ENCODE data around the gene ADD3. TPM values are rescaled to one million over a fixed set of nuclear protein-coding genes. Genes with fewer than 3 reads are reported as not detected.

ADD3 gene
- total RNA-seq, 1 experiment from 2014 or later: 546 TPM

DNA sequence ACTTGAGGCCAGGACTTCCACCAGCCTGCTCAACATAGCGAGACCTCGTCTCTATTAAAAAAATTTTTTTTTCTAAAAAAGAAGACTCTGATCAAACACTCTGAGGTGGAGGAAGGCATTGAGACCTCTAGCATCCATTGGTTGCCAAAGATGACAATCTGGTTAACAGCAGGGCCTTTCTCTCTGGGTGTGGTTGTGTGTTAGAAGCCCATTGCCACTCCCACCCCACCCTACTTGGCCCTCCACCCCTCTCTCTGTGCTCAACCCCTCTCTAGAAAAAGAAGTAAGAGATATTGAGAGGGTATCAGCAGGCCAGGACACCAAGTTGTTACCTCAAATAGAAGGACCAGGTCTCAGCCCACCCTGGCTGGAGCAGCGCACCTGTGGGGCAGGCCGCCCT is 142.3 kb downstream of the ADD3 start:
- DNase-seq (ENCODE audit: low spot score): no peak

DNA sequence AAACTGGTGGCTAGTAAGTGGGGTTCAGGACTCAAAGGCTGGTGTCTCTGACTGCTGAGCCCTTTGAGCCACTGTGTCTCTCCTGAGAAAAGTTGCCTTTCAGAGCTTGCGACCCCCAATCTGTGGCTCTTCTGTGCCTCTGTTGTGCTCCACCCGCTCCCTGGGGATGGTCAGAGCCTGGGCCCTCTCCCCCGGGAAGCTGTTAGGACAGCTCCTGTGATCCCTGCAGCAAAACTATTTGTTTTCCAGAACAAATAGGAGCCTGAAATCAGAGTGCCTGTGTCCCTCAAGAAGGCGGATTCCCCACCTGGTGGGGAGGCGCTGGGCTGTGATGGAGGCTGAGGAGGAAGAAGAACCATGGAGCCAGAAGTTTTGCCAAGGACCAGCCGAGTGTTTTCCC is 143.2 kb downstream of the ADD3 start:
- no peak for DNase-seq (ENCODE audit: low spot score)

DNA sequence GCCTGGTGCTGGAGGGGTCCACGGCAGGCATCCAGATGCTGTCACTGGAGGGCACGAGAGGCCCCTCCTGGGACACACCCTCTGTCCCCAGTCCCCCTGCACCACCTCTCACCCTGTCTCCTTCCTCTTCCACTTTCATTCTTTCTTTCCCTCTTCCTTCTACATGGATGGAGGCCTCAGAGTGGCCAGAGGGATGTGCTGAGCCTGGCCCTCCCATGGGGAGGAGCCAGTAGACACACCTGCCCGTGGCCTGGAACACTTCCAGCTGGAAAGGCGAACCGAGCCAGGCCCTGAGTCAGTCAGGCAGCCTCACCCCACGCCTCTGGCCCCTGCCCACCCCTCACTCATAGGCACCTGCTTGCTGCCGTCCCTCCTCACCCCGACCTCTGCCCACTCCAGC is 143.7 kb downstream of the ADD3 start:
- DNase-seq (ENCODE audit: low spot score): no peak

DNA sequence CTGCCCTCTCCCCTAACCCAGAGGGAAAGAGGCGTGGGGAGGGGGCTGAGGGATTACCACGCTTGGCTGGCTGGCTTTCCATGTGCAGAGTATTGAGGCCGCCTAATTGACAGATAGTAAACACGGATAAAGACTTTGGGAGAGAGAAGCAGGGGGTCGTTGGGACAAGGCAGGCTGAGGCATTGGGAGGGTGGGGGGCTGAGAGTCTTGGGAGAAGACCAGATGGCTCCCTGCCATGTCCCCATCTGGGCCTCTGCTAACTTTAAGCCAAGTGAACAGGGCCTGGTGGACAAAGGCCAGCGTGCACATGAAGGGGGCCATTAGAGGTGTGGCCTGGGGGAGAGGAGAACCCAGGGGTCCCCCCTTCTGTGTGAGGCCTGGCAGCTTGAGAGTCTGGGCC is 144.2 kb downstream of the ADD3 start:
- no peak for DNase-seq (ENCODE audit: low spot score)

DNA sequence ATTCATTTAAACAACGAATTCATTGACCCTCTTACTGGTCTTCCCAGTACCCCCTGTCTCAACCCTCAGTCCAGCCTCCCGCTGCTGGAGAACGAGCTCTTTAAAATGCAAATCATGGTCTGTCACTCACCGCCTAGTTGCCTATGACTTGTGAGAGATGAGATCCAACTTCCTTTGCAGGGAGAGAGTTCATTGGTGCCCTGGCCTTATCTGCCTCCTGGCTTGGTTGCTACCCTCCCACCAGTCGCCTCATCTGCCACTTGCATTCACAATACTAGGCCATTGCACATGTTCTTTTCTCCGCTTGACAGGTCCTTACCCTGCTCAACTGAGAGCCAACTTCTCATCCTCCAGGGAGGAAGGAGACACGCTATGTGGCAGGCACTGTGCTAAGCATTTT is 145.6 kb downstream of the ADD3 start:
- no peak for DNase-seq (ENCODE audit: low spot score)

DNA sequence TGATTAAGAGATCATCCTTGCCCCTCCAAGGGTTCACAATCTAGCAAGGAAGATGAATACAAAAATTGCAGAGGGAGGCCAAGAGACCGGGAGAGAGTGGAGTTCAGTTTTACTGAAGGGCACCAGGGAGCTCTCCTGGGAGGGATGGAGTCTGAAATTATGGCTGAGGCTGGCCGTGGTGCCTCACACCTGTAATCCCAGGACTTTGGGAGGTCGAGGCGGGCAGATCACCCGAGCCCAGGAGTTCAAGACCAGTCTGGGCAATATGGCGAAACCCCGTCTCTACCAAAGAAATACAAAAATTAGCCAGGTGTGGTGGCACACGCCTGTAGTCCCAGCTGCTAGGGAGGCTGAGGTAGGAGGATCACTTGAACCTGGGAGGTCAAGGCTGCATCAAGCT is 148.3 kb downstream of the ADD3 start:
- no peak for DNase-seq (ENCODE audit: low spot score)

DNA sequence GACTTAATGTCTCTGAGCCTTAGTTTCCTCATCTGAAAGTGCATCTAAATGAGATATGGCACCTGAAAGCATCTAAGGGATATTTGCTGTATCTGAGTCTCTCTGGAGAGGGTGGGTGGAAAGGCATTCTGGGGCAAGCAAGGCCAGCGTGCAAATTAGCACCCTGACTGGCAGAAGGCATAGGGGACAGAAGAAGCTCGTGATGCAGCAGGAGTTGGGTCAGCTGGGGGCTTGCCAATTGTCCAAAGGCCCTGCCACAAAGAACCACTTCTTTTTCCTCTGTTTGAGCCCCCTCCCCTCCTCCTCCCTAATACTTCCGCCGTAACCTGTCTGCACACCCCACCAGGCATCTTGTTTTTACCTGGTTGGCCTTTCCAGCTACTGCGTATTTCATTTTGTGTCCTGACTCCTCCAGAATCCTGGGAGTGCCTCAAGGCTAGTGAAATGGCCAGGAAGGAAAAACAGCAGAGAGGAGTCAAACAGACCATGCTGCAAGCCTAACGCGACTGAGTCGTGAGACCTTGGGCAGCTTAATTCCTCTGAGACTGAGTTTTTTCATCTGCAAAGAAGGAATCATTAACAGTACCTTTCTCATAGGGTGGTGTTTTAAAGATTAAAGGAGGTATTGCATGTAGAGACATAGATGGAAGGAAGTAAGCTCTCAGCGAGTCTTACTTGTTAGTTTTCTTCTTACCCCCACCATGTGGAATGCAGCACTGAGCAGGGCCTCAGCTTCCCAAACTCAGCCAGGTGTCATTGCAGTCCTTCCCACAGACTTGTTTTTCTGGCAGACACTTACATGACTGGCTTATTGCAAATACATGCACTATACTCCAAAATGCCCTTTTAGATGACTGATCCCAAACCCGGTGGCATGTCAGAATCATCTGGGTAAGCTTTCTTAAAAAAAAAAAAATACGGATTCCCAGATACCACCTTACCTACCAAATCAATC is 150.5 kb downstream of the ADD3 start:
- no peak for DNase-seq (ENCODE audit: low spot score)

DNA sequence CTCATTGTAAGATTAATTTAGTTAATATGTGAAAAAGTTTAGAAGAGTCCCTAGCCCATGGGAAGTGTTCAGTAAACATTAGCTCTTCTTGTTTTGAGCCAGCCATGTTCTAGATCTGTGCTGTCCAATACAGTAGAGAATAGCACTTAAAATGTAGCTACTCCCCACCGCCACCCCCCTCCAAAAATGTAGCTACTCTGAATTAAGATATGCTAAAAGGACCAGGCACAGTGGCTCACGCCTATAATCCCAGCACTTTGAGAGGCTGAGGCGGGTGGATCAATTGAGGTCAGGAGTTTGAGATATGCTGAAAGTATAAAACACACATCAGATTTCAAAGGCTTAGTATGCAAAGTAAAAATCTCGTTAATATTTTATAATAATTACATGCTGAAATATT is 152.3 kb downstream of the ADD3 start:
- no peak for DNase-seq (ENCODE audit: low spot score)

DNA sequence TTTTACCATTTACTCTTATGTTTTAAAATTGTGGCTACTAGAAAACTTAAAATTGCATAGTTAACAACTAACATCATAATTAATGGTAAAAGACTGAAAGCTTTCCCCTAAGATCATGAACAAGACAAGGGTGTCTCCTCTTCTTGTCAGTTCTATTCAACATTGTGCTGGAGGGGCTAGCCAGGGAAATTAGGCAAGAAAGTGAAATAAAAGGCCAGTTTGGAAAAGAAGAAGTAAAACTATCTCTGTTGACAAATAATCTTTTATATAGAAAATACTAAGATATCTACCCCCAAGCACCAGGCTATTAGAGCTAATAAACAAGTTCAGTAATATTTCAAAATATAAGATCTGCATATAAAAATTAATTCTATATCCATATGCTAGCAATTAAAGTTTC is 152.7 kb downstream of the ADD3 start:
- DNase-seq (ENCODE audit: low spot score): no peak

DNA sequence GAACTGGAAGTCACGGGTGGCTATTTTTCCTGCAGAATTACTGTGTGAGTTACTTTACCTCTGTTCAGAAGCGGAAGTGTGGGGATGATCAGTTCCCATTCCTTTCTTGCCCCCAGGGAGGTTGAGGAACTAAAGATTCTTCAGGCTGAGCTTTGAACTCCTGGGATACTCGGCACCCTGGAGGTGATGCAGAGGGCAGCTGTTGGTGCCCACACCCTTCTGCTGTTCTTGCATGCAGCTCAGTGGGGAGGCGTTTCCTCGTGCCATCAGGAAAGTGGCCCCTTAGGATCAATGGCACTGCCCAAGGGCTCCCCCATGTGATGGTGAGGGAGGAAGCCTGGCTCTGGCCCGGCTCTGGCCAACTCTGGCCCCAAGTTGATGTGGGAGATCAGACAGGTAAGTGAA is 155.0 kb downstream of the ADD3 start:
- DNase-seq (ENCODE audit: low spot score): no peak

DNA sequence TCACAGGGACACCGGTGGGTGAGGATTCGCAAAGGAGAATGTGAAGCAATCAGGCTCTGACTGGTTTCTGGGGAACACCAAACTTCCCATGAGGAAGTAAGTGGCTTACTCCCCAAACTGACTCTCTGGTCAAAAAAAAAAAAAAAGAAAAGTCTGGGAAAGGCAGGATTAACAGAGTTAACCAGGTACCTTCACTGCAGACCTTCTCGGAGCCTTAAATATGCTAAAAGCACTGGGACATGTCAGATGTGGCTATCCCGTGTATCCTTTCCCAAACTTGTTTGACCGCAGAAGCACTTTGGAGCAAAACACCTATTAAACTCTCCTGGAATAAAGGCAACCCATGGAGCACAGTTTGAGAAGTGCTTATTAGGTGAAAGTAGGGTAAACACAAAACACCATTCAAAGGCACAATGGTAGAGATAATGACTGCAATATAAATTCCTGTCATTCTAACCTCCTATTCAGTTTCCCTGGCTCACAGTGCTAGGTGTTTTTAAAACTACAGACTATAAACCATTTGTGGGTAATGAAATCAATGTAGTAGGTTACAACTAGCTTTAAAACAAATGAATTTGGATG is 155.5 kb downstream of the ADD3 start:
- DNase-seq (ENCODE audit: low spot score): no peak

DNA sequence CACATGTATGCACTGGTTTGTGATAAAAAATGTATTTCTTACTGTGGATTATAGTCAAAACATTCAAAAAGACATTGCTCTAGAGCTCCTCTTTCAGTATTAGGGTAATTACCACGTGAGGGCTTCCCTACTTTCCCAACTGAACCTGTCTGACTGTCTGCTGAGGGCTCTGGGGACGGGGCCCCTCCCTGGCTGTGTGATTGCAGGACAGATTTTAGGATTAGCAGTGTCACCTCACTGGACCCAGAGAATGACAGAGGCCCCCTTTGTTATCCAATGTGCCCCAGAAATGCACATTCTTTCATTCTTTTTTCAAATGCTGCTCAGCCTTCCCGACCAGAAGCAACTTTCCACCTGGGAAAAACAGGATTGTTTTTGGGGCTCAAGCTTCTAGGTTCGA is 156.1 kb downstream of the ADD3 start:
- no peak for DNase-seq (ENCODE audit: low spot score)

DNA sequence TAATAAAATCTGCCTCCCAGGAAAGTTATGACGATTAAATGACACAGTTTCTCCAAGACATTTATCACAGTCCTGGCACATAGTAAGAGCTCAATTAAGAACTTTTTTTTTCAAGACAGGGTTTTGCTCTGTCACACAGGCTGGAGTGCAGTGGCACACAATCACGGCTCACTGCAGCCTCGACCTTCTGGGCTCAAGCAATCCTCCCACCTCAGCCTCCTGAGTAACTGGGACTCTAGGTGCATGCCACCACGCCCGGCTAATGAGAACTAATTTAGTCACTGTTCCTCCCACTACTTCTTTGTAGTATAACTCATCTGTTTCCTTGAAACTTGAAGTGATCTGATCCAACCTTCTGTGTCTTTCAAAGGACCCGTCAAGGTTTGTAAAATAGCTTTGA is 157.5 kb downstream of the ADD3 start:
- no peak for DNase-seq (ENCODE audit: low spot score)

DNA sequence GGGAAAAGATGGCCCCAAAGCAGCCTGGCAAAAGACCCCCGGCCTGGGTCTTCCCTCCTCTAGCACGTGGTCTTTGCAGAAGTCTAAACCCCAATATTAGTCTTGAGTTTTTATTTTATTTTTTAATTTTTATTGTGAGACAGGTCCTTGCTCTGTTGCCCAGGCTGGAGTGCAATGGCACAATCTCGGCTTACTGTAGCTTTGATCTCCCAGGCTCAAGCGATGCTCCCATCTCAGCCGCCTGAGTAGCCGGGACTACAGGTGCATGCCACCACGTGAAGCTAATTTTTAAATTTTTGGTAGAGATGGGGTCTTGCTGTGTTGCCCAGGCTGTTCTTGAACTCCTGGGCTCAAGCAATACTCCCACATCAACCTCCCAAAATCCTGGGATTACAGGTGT is 159.4 kb downstream of the ADD3 start:
- DNase-seq (ENCODE audit: low spot score): no peak

DNA sequence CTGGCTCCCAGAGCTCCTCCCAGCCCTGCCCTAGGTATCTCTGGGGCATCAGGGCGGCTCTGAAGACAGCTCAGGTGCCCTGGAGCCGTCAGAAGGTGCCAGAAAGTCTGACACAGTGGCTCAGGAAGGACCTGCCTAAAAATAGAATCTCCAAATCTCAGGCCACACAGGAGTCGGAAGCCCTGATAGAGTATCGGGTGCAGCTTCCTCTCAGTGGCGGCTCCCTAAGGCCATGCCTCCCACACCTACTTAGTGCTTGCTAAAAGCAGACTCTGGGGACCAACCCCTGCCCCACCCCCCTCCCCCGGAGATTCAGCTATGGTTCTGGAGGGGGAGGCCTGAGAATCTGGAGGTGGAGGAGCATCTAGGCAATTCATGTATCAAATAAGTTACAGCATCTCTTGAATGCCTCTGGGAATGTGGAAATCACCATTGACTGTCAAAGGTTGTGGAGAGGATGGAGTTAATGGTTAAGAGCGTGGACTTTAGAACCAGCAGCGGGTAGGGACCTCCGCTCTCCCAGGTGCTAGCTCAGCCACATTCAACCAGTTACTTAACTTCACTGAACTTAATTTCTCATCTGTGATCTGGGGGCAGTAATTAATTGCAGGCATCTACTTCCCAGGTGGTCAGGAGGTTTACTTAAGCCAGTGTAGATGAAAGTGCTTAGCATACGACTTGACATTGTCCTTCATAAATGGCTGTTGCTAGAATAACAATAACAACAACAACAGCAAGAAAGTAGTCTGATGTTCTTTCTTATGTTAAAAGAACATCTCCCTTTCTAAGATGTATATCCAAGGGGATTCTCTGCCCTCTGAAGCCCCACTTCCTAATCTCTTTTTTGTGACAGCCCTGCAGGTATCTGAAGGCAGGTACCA is 161.1 kb downstream of the ADD3 start:
- DNase-seq (ENCODE audit: low spot score): no peak

DNA sequence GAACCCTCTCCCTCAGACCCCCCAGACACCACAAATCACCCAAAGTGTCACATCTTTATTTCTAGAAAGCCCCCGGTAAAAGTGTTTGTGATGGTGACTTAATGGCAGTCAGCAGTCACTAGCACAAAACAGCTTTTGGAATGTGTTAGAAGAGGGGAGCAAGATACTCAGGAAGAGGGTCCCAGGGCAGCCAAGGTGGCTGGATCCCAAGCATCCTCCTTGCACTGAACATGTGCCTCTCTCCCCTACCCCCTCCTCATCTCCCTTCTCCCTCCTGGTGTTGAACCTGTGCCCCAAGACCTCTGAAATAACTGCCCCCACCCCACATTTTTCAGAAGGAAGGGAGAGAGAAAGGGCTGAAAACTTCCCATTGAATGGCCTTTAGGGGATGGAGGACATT is 161.8 kb downstream of the ADD3 start:
- DNase-seq (ENCODE audit: low spot score): no peak

DNA sequence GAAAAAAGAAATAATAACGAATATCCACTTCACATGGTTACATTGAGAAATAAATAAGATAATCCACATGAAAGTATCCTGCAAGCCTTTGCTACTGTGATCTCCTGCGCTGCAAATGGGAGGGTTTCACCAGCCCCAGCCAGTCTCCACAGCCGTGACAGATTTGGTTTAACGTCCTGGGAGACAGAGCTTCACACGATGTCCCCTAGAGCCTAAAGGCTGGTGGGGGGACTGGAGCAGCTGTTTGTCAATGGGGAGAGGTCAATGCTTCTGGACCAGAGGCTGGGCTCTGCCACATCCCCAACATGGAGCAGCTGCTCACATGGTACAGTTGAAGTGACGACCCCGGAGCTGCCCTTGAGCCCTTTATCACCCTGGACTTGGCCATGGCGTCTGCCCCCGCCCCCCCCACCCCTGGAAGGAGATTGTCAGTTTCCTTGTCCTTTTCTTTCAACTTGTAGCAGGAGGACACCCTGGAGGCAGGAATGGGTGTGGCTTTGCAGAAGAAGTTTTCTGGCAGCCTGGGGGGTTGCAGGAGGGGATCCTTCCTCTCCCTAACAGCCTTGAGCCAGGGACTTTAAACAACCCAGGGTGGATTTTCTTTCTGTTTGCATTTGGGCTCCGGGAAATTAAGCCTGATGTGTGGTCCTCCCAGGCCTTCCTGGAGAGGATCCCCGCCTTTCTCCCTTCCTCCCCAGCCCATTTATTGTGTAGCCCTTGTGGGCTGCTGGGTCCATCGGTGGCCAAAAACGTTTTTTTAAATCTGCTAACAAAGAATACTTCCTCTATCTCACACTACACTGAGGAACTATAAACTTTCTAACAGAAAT is 162.6 kb downstream of the ADD3 start:
- DNase-seq (ENCODE audit: low spot score): no peak

DNA sequence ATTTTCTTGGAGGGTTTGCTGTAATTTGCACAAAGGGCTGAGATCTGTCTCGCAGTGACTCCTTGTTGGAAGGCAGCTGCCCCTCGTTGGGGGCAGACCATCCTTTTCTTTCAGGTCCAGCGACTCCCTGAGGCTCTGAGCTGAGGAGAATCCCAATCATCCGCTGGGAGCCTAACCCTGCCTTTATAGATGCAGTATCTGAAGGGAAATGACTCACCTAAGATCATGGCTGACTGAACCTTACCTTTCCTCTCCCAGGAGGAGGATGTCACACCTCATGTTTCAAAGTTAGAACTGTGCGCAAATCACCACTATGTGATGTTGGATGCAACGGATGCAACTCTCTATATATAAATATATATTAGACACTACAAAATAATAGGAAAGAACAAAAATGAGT is 163.2 kb downstream of the ADD3 start:
- DNase-seq (ENCODE audit: low spot score): no peak

DNA sequence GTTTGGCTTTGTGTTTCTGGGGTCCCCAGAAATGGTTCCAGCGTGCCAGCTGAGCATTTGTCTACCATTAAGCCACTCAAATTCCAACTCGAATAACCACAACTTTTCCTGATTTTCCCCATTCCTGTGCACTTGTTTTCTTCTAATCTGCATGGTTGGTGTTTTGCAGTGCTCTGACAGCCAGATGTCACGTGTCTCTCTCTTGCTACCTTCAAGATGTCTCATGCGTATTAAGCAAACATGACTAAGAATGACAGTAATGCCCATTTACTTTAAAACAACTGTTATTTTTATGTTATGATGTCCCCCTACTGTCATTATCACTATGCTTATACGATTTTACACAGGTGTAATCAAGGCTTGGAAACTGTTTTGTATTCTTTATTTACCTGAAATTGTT is 164.4 kb downstream of the ADD3 start:
- no peak for DNase-seq (ENCODE audit: low spot score)

DNA sequence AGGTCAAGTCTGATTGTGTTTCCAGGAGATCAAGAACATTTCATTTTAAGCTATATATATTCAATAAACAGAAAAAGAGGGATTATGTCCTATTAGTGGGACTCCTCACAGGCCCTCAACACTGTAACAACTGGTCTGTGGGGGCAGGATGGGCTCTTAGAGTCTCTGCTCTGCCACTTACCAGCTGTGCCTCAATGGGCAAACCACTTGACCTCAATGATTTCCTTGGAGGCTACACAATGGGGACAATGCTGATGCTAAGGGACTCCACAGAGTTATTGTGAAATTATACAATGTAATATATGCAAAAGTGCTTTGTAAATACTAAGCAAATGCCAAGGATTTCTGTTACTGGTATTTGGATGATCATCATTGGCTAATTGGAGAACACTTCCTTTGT is 166.4 kb downstream of the ADD3 start:
- no peak for DNase-seq (ENCODE audit: low spot score)

DNA sequence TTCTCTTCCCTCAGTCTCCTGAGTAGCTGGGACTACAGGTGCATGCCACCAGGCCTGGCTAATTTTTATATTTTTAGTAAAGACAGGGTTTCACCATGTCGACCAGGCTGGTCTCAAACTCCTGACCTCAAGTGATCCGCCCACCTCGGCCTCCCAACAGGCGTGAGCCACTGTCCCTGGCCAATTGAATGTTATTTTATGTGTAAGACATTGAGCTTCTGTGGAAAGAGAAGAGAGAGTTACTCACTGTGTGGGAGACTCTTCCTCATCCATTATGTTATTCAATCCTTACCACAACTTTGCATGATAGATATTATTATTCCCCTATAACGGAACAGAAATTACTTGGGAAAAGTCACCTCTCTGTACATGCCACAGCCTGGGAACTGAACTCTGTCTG is 167.0 kb downstream of the ADD3 start:
- DNase-seq (ENCODE audit: low spot score): no peak

DNA sequence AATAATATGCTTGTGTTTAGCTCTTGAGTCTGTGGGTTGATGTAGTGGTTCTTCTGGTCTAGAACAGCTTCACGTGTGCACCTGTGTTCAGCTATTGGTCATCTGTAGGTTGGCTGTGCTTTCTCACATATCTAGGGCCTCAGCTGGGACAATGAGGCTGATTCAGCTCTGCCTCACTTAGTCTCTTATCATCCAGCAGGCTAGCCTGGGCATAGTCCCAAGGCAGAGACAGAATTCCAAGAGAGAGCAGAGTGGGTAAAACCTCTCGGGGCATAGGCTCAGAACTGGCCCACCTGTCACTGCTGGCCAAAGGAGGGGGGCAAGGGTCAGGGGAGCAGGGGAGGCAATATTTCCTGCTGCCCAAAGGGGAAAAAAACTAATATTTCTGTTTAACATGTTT is 167.6 kb downstream of the ADD3 start:
- DNase-seq (ENCODE audit: low spot score): no peak

Measured in H4 (cell line).